Tibial nerve (tissue), 4 donors: Measurements from ENCODE around the gene BAAT. TPM values are rescaled to one million over a fixed set of nuclear protein-coding genes. Genes with fewer than 3 reads are reported as not detected.
"Not testable (repeated sequence)": the region's sequence is repeated elsewhere in the genome, so short reads cannot be mapped to it uniquely, and the experiment has no call there.

ENCODE experiments used
- DNase-seq, 2 donors: peaks; one replicate each; pipeline ENCODE4 v3.0.0-alpha.2; 2019; ENCODE audit warnings: low spot score in 2 of 2
- H3K27ac ChIP-seq, 4 donors: fragments of 200-600 bp; sonication (generic) in 3 of 4; one replicate each; pipeline ENCODE4 v1.5.1; 2017 to 2019; ENCODE audit warnings: mild to moderate bottlenecking in 1 of 4
- H3K27me3 ChIP-seq, 2 donors: fragments of 200-600 bp; sonication (generic) in 1 of 2; one replicate each; pipeline versions ENCODE4 v1.5.1 to v1.6.0; 2017 to 2019
- H3K36me3 ChIP-seq, 3 donors: fragments of 200-600 bp; sonication (generic); one replicate each; pipeline ENCODE4 v1.5.1; 2018 to 2019
- H3K4me1 ChIP-seq, 4 donors: fragments of 200-600 bp; sonication (generic) in 3 of 4; one replicate each; pipeline ENCODE4 v1.5.1; 2017 to 2019
- H3K4me3 ChIP-seq, 4 donors: fragments of 200-600 bp; sonication (generic) in 3 of 4; one replicate each; pipeline ENCODE4 v1.5.1; 2017 to 2019; ENCODE audit warnings: mild to moderate bottlenecking in 1 of 4, moderate library complexity in 1 of 4
- H3K9me3 ChIP-seq, 4 donors: fragments of 200-600 bp; sonication (generic) in 3 of 4; one replicate each; pipeline ENCODE4 v1.5.1; 2017 to 2019
- CTCF ChIP-seq, 5 experiments: fragments of 200-600 bp in 3 of 5; fragments of 450-650 bp in 2 of 5; sonication (generic) in 3 of 5; IDR thresholded peaks; one replicate each; pipeline ENCODE4 v1.5.1; 2016 to 2019; ENCODE audit warnings: antibody characterized with exemption in 5 of 5, mild to moderate bottlenecking in 3 of 5, moderate library complexity in 2 of 5
- EP300 ChIP-seq, 2 donors: sonication (generic); formaldehyde crosslinking; IDR thresholded peaks; one replicate each; pipeline ENCODE4 v1.6.1; 2017; ENCODE audit warnings: antibody characterized with exemption in 2 of 2, mild to moderate bottlenecking in 1 of 2
- POLR2A ChIP-seq, 2 donors: fragments of 450-650 bp; IDR thresholded peaks; one replicate each; pipeline ENCODE4 v1.6.1; 2017; ENCODE audit warnings: antibody characterized with exemption in 2 of 2, mild to moderate bottlenecking in 2 of 2, moderate library complexity in 2 of 2
- WGBS, 2 donors: methylation state at CpG; one replicate each; pipeline ENCODE4 v1.1.5; 2018; 5-methylcytosine and 5-hydroxymethylcytosine counted together
- total RNA-seq, 4 donors: library from RNA; depleted of rRNA; stranded (reverse); fragments of >200 nt; gene quantifications; one replicate each; pipeline ENCODE4 v1.1.0, GENCODE V29; 2016

The BAAT gene
- total RNA-seq, 4 donors from 2014 or later, result not detected

- no peaks in the 10 kb centered on the region for H3K36me3 ChIP-seq
- no peak overlapping the region for H3K27ac ChIP-seq
- DNase-seq, result no peak
- H3K27me3 ChIP-seq, result no peaks in the 10 kb centered on the region
- no peaks in the 10 kb centered on the region for H3K9me3 ChIP-seq
- H3K4me1 ChIP-seq, result no peaks in the 10 kb centered on the region
- 78 to 82% methylated on average over 4 of the region's 4 CpGs for WGBS, 2 donors
- H3K4me3 ChIP-seq, result no peak overlapping the region
- TF ChIP-seq EP300 (IDR thresholded peaks at IDR 0.05), result no peak
- TF ChIP-seq POLR2A (IDR thresholded peaks at IDR 0.05), result no peak
- TF ChIP-seq CTCF (IDR thresholded peaks at IDR 0.05), result no peak
These were observed 51.3 kb downstream of the BAAT start for GRCh38 chr9:101333490-101333889.

- TF ChIP-seq EP300 (IDR thresholded peaks at IDR 0.05), result no peak
- TF ChIP-seq POLR2A (IDR thresholded peaks at IDR 0.05), result no peak
- TF ChIP-seq CTCF (IDR thresholded peaks at IDR 0.05), result no peak
- Histone ChIP-seq H3K36me3 (no peaks in the 10 kb centered on the region), H3K27me3 (no peaks in the 10 kb centered on the region), H3K4me3 (no peak overlapping the region), H3K27ac (no peak overlapping the region), H3K4me1 (no peaks in the 10 kb centered on the region), H3K9me3 (no peaks in the 10 kb centered on the region)
- 97 to 100% methylated on average over 1 of the region's 1 CpG for WGBS, 2 donors
- DNase-seq, result no peak
These were observed 52.4 kb downstream of the BAAT start for GRCh38 chr9:101332362-101332761.

- H3K9me3 ChIP-seq, H3K4me3 ChIP-seq, H3K27me3 ChIP-seq, H3K27ac ChIP-seq, H3K4me1 ChIP-seq, H3K36me3 ChIP-seq, DNase-seq: not testable (repeated sequence)
- 73 to 79% methylated on average over 3 of the region's 3 CpGs for WGBS, 2 donors
These were observed 57.3 kb downstream of the BAAT start for GRCh38 chr9:101327422-101327909.

- H3K27me3 ChIP-seq, result no peaks in the 10 kb centered on the region
- no peaks in the 10 kb centered on the region for H3K36me3 ChIP-seq
- no peak for DNase-seq
- H3K4me3 ChIP-seq, result no peak overlapping the region
- WGBS, 2 donors, result 72 to 75% methylated on average over 1 of the region's 1 CpG
- TF ChIP-seq CTCF (IDR thresholded peaks at IDR 0.05) (no peak), EP300 (IDR thresholded peaks at IDR 0.05) (no peak), POLR2A (IDR thresholded peaks at IDR 0.05) (no peak)
- H3K4me1 ChIP-seq, result no peaks in the 10 kb centered on the region
- H3K9me3 ChIP-seq, result no peaks in the 10 kb centered on the region
- no peak overlapping the region for H3K27ac ChIP-seq
These were observed 58.3 kb downstream of the BAAT start for GRCh38 chr9:101326501-101326900.

GRCh38 chr9:101326035-101326434 is 58.8 kb downstream of the BAAT start:
- Histone ChIP-seq H3K36me3 (no peaks in the 10 kb centered on the region), H3K27me3 (no peaks in the 10 kb centered on the region), H3K4me3 (no peak overlapping the region), H3K4me1 (no peaks in the 10 kb centered on the region), H3K9me3 (no peaks in the 10 kb centered on the region), H3K27ac (no peak overlapping the region)
- DNase-seq, result no peak
- 71 to 73% methylated on average over 1 of the region's 1 CpG for WGBS, 2 donors
- TF ChIP-seq EP300 (IDR thresholded peaks at IDR 0.05) (no peak), POLR2A (IDR thresholded peaks at IDR 0.05) (no peak), CTCF (IDR thresholded peaks at IDR 0.05) (no peak)

GRCh38 chr9:101325053-101325452 is 59.8 kb downstream of the BAAT start:
- WGBS, 2 donors, result 74 to 85% methylated on average over 2 of the region's 2 CpGs
- TF ChIP-seq POLR2A (IDR thresholded peaks at IDR 0.05) (no peak), EP300 (IDR thresholded peaks at IDR 0.05) (no peak), CTCF (IDR thresholded peaks at IDR 0.05) (no peak)

More at GRCh38 chr9:101325053-101325452, 59.8 kb downstream of the BAAT start:
- Histone ChIP-seq H3K27me3 (no peaks in the 10 kb centered on the region), H3K9me3 (no peaks in the 10 kb centered on the region), H3K27ac (no peak overlapping the region), H3K36me3 (no peaks in the 10 kb centered on the region), H3K4me1 (no peaks in the 10 kb centered on the region), H3K4me3 (no peak overlapping the region)
- DNase-seq, result no peak
